ENCODE results near the gene NFS1. TPM values are rescaled to one million over a fixed set of nuclear protein-coding genes. Genes with fewer than 3 reads are reported as not detected.

Gene NFS1
- total and polyA plus RNA-seq, 2 of the 8 experiments (the other 6 are each of a cell fraction or from before 2014, with no cell fraction given), result 26.1 to 38.8 TPM

GRCh38 chr20:35651958-35652357 lies 47.2 kb downstream of the NFS1 start:
- peaks cover 10 to 53% (median 25%) of the 10 kb centered on the region in 4 experiments; a peak in 7 of 8 replicates for H3K36me3 ChIP-seq (ENCODE audit: control insufficient read depth in 2 of 4, insufficient read depth in 4 of 4, low read length in 3 of 4)
- peaks cover 18% of the 10 kb centered on the region for H3K79me1 ChIP-seq (ENCODE audit: low read depth, low read length)
- no peak overlapping the region for H3K4ac ChIP-seq (replicated peaks; ENCODE audit: insufficient read length, low read depth, low read length)
- H3K23ac ChIP-seq (ENCODE audit: insufficient read length), result no peak overlapping the region
- H3K4me2 ChIP-seq (ENCODE audit: insufficient read depth in 1 of 2, low read depth in 2 of 2, low read length in 2 of 2), result no peak overlapping the region
- ChIA-PET POLR2A (ENCODE audit: partially characterized antibody) (interaction anchor here (1.0 to 4.4 kb wide), 7 partner anchors 8 to 117 kb away, joined by 3 to 43 read pairs (median 6); partner anchors contain the start of genes CPNE1 and RBM12), CTCF (ENCODE audit: partially characterized antibody) (interaction anchor here (1.3 kb wide), 1 partner anchor 47 kb away, joined by 5 read pairs; no protein-coding TSS in a partner anchor)
- FAIRE-seq, result no peak
- DNase-seq (ENCODE audit: low read depth in 1 of 2, low spot score in 2 of 2), result no peak
- no peak overlapping the region for H2AK5ac ChIP-seq (ENCODE audit: low read depth, low read length)
- H3K27ac ChIP-seq (ENCODE audit: low read depth, low read length), result no peak overlapping the region
- H2BK120ac ChIP-seq (replicated peaks; ENCODE audit: low read depth, low read length), result no peak overlapping the region
- no peak overlapping the region for H3K4me3 ChIP-seq (ENCODE audit: extremely low read depth in 1 of 4, insufficient read depth in 2 of 4, low read depth in 3 of 4, low read length in 4 of 4)
- no peak overlapping the region for H3K18ac ChIP-seq (ENCODE audit: extremely low read depth, low read length)
- no peak overlapping the region for H4K5ac ChIP-seq (ENCODE audit: insufficient read length, low read depth, low read length)
- H2BK20ac ChIP-seq (ENCODE audit: low read length), result no peak overlapping the region
- no peak overlapping the region for H2BK12ac ChIP-seq (ENCODE audit: low read depth, low read length)
- H4K8ac ChIP-seq (ENCODE audit: extremely low read depth, insufficient read depth, low read length), result no peak overlapping the region
- H2BK15ac ChIP-seq (ENCODE audit: low read length), result no peak overlapping the region
- H3K14ac ChIP-seq (ENCODE audit: insufficient read length), result no peak overlapping the region
- H3K4me1 ChIP-seq (replicated peaks in 1 of 4; ENCODE audit: control insufficient read depth in 3 of 4, insufficient read depth in 4 of 4, low read length in 3 of 4), result peaks cover 0 to 2% (median 0%) of the 10 kb centered on the region in 4 experiments; a peak in 1 of 7 replicates
- TF ChIP-seq BACH1 (IDR thresholded peaks at IDR 0.05; ENCODE audit: low read length), result no peak
- no peak for TF ChIP-seq POLR2A (IDR thresholded peaks at IDR 0.05; ENCODE audit: control extremely low read depth in 1 of 2, low read depth in 2 of 2, low read length in 2 of 2)
- TF ChIP-seq TCF12 (IDR thresholded peaks at IDR 0.05; ENCODE audit: low read depth, low read length), result no peak
- no peak for TF ChIP-seq SAP30 (IDR thresholded peaks at IDR 0.05; ENCODE audit: insufficient read depth, insufficient replicate concordance, low read length)
- TF ChIP-seq GTF2F1 (IDR thresholded peaks at IDR 0.05; ENCODE audit: borderline replicate concordance, low read depth, low read length), result no peak
- no peak for TF ChIP-seq RFX5 (IDR thresholded peaks at IDR 0.05; ENCODE audit: borderline replicate concordance, low read depth, low read length)
- TF ChIP-seq CBX8 (IDR thresholded peaks at IDR 0.05; ENCODE audit: borderline replicate concordance, low read depth, low read length), result no peak
- no peak for TF ChIP-seq RBBP5 (IDR thresholded peaks at IDR 0.05; ENCODE audit: borderline replicate concordance, low read depth, low read length)
- no peak for TF ChIP-seq KDM4A (IDR thresholded peaks at IDR 0.05; ENCODE audit: low read depth, low read length, severe bottlenecking)
- no peak for TF ChIP-seq TEAD4 (IDR thresholded peaks at IDR 0.05; ENCODE audit: low read depth, low read length)
- no peak for TF ChIP-seq ZNF274 (IDR thresholded peaks at IDR 0.05; ENCODE audit: borderline replicate concordance, extremely low read depth, low read length)
- H2BK5ac ChIP-seq (ENCODE audit: low read depth, low read length), result no peak overlapping the region
- no peak overlapping the region for H3K9ac ChIP-seq (replicated peaks in 1 of 4; ENCODE audit: extremely low read depth in 1 of 4, low read depth in 3 of 4, low read length in 3 of 4)
- peaks cover 38 to 98% of the 10 kb centered on the region in 2 experiments for H3K79me2 ChIP-seq (ENCODE audit: control insufficient read depth in 1 of 2, insufficient read depth in 2 of 2, low read length in 2 of 2)
- H3K27me3 ChIP-seq (replicated peaks in 1 of 4; ENCODE audit: control insufficient read depth in 3 of 4, extremely low read depth in 1 of 4, insufficient read depth in 3 of 4, low read length in 3 of 4), result no peaks in the 10 kb centered on the region
- H3K23me2 ChIP-seq (ENCODE audit: low read depth, low read length), result no peaks in the 10 kb centered on the region
- H4K20me1 ChIP-seq (replicated peaks in 1 of 2; ENCODE audit: control insufficient read depth in 1 of 2, insufficient read depth in 2 of 2, low read length in 2 of 2), result peaks cover 23 to 35% of the 10 kb centered on the region in 2 experiments
- no peak overlapping the region for H2AFZ ChIP-seq (ENCODE audit: low read length)
- H3K9me3 ChIP-seq (ENCODE audit: insufficient read depth in 2 of 2, low read depth in 1 of 2, low read length in 1 of 2), result no peaks in the 10 kb centered on the region
- no peak overlapping the region for H3K56ac ChIP-seq (replicated peaks; ENCODE audit: insufficient read length, low read depth, low read length)
- H4K91ac ChIP-seq (replicated peaks; ENCODE audit: insufficient read length, low read length), result no peak overlapping the region
